ENCODE results near the gene ELAVL1. TPM values are rescaled to one million over a fixed set of nuclear protein-coding genes. Genes with fewer than 3 reads are reported as not detected.
A peak's percentile ranks its signal among the peaks of the same experiment; 100 is the strongest.

Gene ELAVL1
- total and polyA plus RNA-seq, 9 of the 15 experiments (the other 6 are each of a cell fraction or from before 2014, with no cell fraction given) = 4.3 to 172 (median 69.2) TPM

- no peaks in the 10 kb centered on the region for H3K27me3 ChIP-seq (ENCODE audit: control insufficient read depth in 2 of 2, insufficient read depth in 2 of 2, low read length in 2 of 2)
- CTCF ChIA-PET (ENCODE audit: low intra/inter-chr PET ratio) = interaction anchor here (0.6 kb wide), 1 partner anchor 407 kb away, joined by 3 read pairs; the partner anchor contains the start of gene NDUFA7
- H4K20me1 ChIP-seq (replicated peaks; ENCODE audit: control insufficient read depth, insufficient read depth, low read length) = no peaks in the 10 kb centered on the region
- no peak overlapping the region for H3K27ac ChIP-seq (ENCODE audit: extremely low read depth, low read depth, low read length)
- no peak overlapping the region for H2AFZ ChIP-seq (ENCODE audit: low read depth, low read length)
- ATAC-seq (no peak), DNase-seq (ENCODE audit: extremely low read depth in 1 of 4, low spot score in 3 of 4) (no peak), FAIRE-seq (no peak)
- H3K36me3 ChIP-seq (ENCODE audit: control insufficient read depth, insufficient read depth, low read length) = peaks cover 45% of the 10 kb centered on the region; the same call in 1 of the 3 replicates
- no peak overlapping the region for H3K4me2 ChIP-seq (ENCODE audit: insufficient read depth, low read length)
- no peaks in the 10 kb centered on the region for H3K9me3 ChIP-seq (replicated peaks; ENCODE audit: control insufficient read depth, insufficient read depth, low read depth, low read length)
- BruUV-seq (replicated peaks) = TSS peak; percentile 75
- POLR2A ChIA-PET = no interaction called here
- intact Hi-C loops (cut with micrococcal nuclease) = no loop called here
- H3K9me1 ChIP-seq (ENCODE audit: control insufficient read depth, insufficient read depth, low read length) = no peaks in the 10 kb centered on the region
- peaks cover 3% of the 10 kb centered on the region for H3K79me2 ChIP-seq (ENCODE audit: control insufficient read depth, insufficient read depth, low read length)
- WGBS (ENCODE audit: insufficient coverage, low coverage, missing lambda C conversion rate) = 67% methylated on average over 9 of the region's 10 CpGs
- in situ Hi-C loops (cut with MboI) = no loop called here
- TF ChIP-seq CSDE1 (IDR thresholded peaks at IDR 0.05) (no peak), SUPT5H (IDR thresholded peaks at IDR 0.05) (peak; percentile 37; the same call in 1 of the 2 replicates), TEAD2 (tag; IDR thresholded peaks at IDR 0.05) (no peak), ZNF644 (tag; IDR thresholded peaks at IDR 0.05; ENCODE audit: low read depth) (no peak), POLR2G (IDR thresholded peaks at IDR 0.05; ENCODE audit: low read depth, low read length) (peak; percentile 37), TCFL5 (CRISPR knock-in tag; conservative IDR thresholded peaks at IDR 0.05) (no peak), ZSCAN32 (CRISPR knock-in tag; IDR thresholded peaks at IDR 0.05) (no peak), SLC30A9 (CRISPR knock-in tag; IDR thresholded peaks at IDR 0.05) (no peak), JUNB (CRISPR knock-in tag; conservative IDR thresholded peaks at IDR 0.05) (no peak), POLR2A (conservative IDR thresholded peaks at IDR 0.05) (peak; percentile 51; the same call in 1 of the 2 replicates), BHLHE40 (IDR thresholded peaks at IDR 0.05; ENCODE audit: low read length) (no peak), ZNF79 (CRISPR knock-in tag; IDR thresholded peaks at IDR 0.05; ENCODE audit: low read depth) (no peak), ZNF217 (CRISPR knock-in tag; IDR thresholded peaks at IDR 0.05) (no peak), THRA (IDR thresholded peaks at IDR 0.05) (no peak), CLOCK (CRISPR knock-in tag; IDR thresholded peaks at IDR 0.05; ENCODE audit: borderline replicate concordance) (no peak)
- H3K4me1 ChIP-seq (replicated peaks in 1 of 2; ENCODE audit: control insufficient read depth in 2 of 2, insufficient read depth in 2 of 2, low read length in 2 of 2) = peaks cover 2 to 81% of the 10 kb centered on the region in 2 experiments; a peak in 4 of 5 replicates
- H3K9ac ChIP-seq (ENCODE audit: insufficient read depth in 1 of 2, low read depth in 2 of 2, low read length in 2 of 2) = 0 out of 4 replicates have a peak overlapping the region, but pooled peaks of 1 of the 2 experiments have one; percentile 48
- H3K4me3 ChIP-seq = no peak overlapping the region
These were observed 91.8 kb downstream of the ELAVL1 start for GRCh38 chr19:7913652-7914051.
